Neural progenitor cell (in vitro differentiated cells): ENCODE measurements around the gene COPS7B.

Experiments used
- CTCF ChIP-seq: fragments of 200-600 bp; sonication (generic); IDR thresholded peaks from 2 replicates; pipeline ENCODE4 v1.5.1; 2017; ENCODE audit warnings: antibody characterized with exemption, mild to moderate bottlenecking
- EZH2 ChIP-seq: fragments of 200-600 bp; sonication (generic); IDR thresholded peaks from 2 replicates; pipeline ENCODE4 v1.6.1; 2017; ENCODE audit warnings: antibody characterized with exemption, mild to moderate bottlenecking, moderate library complexity
- EZH2phosphoT487 ChIP-seq: fragments of 200-600 bp; sonication (generic); IDR thresholded peaks from 2 replicates; pipeline ENCODE4 v1.6.1; 2017; ENCODE audit warnings: antibody characterized with exemption

DNA sequence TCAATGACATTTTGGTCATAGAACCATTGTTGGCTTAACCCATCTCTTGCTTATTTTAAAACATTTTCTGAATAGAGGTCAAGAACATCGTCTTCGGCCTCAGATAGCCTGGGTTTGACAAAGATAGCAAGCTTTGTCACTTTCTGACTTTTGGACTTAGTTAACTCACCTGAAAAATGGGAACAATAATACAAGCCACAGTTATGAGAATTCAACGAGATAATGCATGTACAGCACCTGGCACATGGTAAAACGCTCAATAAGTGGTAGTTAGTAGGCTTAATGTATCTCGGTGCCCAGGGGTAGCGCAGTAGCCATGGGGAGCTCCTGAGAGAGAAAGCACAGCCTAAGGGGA, 446 bp upstream of the COPS7B start:
- TF ChIP-seq CTCF, result no peak
- no peak for TF ChIP-seq EZH2phosphoT487
- TF ChIP-seq EZH2, result no peak
